Raji (cell line): ENCODE results near the gene COPS3.

Experiments used
- POLR2A ChIP-seq: IDR thresholded peaks from 2 replicates; pipeline ENCODE4 v1.6.1; 2011; ENCODE audit warnings: low read depth, low read length, control low read depth; ENCODE audit not compliant: insufficient read depth

COPS3 gene

DNA sequence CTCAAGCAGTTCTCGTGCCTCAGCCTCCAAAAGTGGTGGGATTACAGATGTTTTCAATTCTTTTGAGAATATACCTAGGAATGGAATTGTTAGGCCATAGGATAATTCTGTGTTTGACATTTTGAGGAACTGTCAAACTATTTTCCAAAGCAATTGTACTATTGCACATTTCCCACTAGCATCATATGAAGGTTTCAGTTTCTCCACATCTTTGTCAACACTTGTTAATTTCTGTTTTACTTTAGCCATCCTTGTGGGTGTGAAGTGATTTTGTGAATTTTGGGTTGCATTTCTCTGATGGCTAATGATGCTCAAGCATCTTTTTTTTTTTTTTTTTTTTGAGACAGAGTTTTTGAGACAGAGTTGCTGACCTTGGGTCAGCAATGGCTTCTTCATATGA, 28.3 kb upstream of the COPS3 start:
- no peak for TF ChIP-seq POLR2A

DNA sequence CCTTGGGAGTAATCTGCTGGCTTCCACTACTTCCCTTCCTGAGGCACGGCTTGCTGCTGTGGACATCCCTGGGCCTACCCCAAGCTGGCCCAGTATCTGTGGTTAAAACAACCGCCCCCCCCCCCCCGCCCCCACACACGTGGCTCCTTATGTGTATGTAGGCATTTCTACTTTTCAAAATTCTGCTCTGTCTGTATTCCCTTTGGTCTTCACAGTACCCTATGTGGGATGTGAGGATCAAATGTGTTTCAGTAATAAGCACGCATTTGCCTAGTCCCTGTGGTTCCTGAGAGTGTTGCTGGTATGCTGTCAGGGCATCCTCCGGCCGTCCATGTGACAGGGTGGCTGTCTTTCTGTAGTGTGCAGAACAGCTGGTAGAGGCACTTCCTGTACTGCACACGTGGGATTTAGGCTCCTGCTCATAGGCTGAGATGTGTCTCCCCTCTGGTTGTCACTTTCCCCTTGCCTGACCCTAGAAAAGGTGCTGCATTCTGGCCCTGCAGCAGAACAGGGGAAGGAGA, 24.3 kb upstream of the COPS3 start:
- TF ChIP-seq POLR2A = peak; percentile 94

DNA sequence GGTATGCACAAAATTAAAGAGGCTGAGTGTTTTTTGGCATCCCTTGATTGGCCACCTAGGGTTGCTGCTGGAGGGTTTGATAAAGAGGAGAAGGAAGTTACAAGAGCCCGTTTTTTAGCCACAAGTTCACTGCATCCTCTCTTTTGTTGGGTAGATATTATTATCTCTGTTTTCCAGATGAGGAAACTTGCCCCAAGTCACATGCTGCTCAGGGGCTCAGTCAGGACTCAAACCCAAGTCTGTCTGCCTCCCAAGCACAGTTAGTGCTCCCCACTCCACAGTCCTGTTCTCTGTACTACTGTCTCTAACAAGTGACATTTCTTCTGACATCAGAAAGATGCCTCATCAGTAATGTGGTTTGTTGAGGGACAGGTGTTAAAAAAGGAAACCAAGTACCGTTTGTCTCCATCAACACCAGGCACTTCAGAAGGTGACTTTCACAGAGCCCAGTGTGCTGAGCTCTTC, 23.5 kb upstream of the COPS3 start:
- TF ChIP-seq POLR2A = no peak

DNA sequence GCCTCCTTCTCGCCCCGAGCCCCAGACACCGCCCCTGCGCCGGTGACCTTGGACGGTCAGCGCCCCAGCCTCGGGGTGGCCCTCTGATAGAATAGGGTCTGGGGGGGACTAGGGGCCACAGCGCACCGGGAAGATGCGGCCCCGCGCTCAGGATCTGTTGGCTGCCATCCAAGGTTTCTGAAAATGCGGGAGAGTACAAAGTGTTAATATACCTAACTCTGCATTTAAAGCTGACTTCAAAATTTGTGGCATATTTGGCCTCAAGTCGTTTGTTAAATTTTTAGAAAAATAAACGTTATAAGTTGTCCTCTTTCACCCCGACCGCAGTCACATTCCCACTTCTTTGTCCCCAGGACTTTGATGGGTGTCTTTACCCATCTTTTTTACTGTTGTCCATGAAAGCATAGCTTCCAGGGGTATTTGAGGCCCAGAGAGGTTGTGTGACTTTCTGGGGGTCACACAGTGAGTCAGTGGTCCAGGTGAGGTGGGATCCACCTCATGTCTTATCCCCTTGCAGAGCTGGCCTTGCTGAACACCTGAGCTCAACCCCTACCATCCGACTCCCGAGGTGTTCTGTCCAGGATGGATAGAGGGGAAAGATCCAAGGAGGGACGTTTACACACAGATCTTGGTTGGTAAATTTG, 22.9 kb upstream of the COPS3 start:
- TF ChIP-seq POLR2A = no peak

DNA sequence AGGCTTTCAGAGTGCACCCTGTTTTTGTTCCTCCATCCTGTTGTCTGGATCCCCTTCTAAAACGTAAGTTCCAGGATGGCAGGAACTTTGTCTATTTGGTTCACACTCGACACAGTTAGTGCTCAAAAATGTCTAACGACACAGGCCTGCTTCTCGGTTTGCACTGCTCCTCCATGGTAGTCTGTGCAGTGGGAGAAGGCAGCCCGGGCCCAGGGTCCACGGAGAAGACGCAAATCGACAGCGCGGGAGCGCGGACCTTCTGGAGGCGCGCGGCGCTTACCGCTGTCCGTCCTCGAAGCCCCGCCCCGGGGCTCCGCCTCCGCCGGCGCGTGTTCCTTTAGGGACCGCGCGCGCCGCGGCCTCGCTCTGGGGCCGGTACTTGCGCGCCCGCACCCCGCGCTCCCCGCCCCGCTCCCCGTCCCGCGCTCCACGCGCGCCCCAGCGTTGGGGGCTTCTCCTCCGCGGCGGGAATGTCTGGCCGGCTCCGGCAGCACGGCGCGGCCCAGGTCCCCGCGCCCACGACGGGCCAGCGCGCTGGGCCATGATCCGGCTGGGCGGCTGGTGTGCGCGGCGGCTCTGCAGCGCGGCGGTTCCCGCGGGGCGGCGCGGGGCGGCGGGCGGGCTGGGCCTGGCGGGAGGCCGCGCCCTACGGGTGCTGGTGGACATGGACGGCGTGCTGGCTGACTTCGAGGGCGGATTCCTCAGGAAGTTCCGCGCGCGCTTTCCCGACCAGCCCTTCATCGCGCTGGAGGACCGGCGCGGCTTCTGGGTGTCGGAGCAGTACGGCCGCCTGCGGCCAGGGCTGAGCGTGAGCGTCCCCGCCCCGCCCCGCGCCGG, 22.2 kb upstream of the COPS3 start, which contains the start of gene NT5M:
Gene NT5M (plus strand): TSS at position 364 of the 837 bp plus-strand sequence. CDS start 178 bp downstream, at position 542.
- TF ChIP-seq POLR2A = peak; percentile 88

DNA sequence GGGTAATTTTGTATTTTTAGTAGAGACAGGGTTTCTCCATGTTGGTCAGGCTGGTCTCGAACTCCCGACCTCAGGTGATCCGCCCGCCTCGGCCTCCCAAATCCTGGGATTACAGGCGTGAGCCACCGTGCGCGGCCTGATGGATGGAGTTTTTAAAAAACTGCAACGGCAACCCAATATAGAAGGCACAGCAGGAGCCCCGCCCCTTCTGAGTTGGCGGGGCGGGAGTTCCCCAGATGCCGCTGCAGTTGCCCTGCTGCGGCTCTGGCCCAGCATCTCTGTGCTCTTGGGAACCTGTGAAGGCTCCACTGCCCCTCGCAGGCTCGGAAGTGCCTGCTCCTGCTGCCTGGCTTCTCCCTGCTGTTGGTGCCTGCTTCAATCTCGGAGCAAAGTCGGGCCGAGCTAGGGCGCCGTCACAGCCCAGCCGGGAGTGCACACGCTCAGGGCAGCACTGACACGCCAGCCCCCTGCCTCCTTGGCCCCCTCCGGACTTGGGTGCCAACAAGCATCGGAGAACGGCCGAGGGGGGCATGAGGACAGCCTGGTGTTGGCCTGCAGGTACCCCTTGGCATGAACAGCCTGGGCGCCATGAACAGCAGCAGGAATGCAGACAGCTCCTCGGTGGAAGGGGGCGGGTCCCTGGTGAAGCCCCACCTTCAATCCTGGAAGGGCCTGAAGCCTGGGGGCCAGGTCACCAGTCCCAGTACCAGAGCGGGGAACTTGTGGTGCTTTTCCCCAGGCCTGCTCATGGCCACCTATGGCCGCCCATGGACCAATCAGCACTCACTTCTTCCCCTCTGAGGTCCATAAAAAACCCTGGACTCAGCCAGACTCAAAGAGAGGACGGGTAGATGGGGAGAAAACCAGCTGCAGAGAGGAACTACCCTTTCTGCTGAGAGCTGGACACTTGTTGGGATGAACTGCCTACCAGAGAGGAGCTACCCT, 19.9 kb upstream of the COPS3 start:
- peak; percentile 58 for TF ChIP-seq POLR2A

DNA sequence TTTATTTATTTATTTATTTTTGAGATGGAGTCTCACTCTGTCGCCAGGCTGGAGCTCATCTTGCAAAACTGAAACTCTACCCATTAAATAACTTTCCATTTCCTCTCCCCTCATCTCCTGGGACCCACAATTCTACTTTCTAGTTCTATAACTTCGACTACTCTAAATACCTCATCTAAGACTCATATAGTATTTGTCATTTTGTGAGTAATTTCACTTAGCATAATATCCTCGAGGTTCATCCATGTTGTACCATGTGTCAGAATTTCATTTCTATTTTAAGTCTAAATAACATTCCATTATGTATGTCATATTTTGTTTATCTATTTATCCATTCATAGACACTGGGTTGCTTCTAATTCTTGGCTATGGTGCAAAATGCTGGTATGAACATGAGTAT, 17.1 kb upstream of the COPS3 start:
- TF ChIP-seq POLR2A = no peak

DNA sequence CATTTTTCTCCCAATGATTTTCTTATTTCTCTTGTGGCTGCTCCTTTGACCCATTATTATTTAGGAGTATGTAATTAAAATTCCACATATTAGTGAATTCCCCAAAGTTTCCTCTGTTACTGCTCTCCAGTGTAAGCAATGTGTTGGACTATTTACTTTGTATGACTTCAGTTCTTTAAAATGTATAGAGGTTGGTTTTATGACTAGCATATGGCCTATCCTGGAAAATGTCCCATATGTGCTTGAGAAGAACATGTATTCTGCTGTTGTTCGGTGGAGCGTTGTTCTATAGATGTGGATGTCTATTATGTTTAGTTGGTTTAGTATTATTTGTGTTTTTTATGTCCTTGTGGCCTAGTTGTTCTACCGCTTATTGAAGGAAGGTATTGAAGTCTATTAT, 16.2 kb upstream of the COPS3 start:
- TF ChIP-seq POLR2A = no peak

DNA sequence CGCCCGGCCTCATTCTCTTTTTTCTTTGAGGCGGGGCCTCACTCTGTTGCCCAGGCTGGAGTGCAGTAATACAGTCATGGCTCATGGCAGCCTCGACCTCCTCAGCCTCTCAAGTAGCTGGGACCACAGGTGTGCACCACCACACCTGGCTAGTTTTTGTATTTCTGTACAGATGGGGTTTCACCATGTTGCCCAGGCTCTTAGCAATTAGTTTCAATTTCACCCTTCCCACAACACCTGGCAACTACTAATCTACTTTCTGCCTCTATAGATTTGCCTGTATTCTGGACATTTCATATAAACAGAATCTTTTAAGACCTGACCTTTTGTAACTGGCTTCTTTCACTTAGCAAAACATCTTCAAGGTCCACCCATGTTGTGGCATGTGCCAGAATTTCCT, 14.1 kb upstream of the COPS3 start:
- TF ChIP-seq POLR2A = no peak

DNA sequence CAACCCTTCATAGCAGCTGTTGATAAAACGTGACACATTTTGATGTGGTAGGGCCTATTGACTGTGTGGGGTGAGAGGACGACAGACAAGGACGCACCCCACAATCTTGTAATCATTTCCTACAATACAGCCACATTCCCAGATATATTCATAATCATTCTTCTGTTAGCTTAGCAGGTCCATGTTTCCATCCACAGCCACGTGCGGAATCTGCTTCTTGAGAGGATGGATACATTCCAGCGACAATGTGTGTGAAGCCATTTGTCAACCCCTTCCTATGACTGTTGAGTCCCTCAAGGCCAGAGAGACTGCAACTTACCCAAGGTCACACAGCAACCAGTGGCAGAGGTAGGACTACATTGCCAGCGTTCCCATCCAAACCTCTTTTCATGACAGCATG, 8.7 kb upstream of the COPS3 start:
- TF ChIP-seq POLR2A = no peak

DNA sequence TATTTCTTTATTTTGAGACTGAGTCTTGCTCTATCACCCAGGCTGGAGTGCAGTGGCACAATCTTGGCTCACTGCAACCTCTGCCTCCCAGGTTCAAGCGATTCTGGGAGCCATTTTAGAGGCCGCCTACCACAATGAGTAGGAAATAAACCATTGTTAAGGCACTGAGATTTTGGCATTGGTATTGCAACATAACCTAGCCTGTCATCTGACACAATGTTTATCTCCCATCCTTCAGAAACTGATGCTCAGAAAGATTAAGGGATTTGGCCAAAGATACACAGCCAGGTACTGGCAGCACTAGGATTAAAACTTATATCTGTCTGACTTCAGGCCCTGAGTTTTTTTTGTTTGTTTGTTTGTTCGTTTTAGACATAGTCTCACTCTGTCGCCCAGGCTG, 8.0 kb upstream of the COPS3 start:
- no peak for TF ChIP-seq POLR2A

DNA sequence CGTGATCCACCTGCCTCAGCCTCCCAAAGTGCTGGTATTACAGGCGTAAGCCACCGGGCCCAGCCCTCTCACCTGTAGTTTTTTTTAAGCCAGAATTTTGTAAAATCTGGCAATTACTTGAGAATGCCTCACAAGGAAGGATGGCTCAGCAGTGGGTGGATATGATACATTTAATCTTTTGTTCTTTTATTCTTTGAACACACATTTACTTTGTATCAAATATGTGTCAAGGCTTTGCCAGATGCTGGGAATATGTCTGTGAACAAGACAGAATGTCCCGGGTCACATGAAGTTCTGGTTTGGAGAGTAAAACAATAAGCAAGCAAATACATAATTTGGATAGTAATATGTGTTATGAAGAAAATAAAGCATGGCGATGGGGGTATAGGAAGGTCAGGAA, 4.9 kb upstream of the COPS3 start:
- no peak for TF ChIP-seq POLR2A

DNA sequence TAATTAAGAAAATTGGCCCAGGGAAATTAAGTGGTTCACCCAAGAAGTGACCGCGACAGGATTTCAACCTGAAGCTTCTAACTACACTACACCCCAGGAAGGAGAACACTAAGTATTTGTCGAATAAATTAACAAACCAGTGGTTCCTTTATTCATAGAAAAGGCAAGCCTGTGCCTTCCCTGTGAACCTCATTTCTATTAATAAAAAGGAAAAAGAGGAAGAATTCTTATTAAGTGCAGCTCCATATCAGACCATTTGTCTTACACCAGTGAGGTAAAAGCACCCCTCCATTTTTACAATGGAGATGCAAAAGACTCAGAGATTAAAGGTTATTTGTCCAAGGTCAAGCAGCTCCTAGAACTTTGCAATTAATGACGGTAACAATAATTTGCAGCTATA, 1.7 kb downstream of the COPS3 start:
- TF ChIP-seq POLR2A = no peak

DNA sequence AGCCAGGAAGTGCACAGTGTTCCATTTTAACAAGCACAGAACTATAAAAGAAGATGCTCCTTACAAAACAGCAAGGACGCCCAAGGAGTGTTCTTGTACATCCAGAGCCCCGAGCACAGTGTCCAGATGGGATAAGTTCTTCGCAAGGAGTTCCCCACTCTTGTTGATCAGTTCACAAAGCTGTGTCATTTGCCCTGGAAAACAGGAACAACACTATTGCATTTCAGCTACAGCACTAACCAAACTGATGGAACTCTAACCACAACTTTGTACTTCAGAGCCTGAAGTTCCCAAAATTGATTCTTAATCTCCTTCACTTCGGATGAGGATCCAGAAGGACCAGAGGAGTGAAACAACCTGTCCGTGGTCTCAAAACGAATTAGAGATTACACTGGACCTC, 5.1 kb downstream of the COPS3 start:
- TF ChIP-seq POLR2A = no peak

DNA sequence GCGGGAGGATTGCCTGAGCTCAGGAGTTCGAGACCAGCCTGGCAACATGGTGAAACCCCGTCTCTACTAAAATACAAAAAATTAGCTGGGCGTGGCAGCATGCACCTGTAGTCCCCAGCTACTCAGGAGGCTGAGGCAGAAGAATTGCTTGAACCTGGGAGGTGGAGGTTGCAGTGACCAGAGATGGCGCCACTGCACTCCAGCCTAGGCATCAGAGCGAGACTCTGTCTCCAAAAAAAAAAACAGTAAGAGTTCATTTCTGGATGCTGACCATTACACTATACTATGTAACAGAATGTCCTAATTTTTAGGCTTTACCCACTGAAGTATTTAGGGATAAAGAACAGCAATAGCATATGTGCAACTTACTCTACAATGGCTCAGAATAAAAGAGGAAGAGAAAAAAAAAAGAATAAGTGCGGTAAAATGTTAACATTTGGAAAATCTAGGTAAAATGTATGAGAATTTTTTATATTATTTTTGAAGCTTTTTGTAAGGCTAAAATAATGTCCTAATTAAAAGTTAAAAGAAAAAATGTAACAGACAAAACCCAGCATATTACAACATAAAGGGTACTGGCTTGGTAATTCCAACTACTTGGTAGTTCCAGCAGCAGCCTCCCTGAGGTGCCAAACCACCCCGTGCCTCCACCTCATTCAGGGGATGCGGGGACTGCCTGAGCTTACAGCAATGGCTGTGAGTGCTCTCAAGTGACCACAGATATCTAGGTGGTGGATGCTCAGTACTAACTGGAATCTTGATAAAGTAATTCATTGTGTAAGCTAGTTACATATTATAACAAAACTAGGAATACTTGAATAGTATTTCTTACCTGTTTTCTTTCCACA, 10.9 kb downstream of the COPS3 start:
- TF ChIP-seq POLR2A = no peak

DNA sequence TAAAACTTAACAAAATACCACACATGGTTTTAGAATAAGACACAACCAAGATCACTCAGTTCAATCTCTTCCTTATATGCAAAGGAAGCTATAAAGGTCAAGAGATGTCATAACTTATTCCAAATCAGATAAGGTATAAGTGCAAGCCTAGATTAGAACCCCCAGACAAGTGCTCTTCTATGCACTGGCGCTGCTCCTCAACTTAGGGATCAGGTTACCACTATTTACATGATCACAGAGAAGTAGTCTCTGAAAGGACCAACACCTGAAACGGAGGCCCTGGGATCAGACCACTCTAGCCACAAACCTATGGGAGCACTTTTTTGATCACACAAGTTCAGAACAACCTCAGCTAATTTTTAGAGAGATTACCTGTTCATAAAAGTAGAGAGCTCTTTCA, 16.6 kb downstream of the COPS3 start:
- TF ChIP-seq POLR2A = no peak
